GM21825 (cell line): ENCODE data around the gene SNX6.
"Not testable (repeated sequence)": the region's sequence is repeated elsewhere in the genome, so short reads cannot be mapped to it uniquely, and the experiment has no call there.

Experiments
- ATAC-seq: cut with Tn5 transposase; IDR thresholded peaks from one replicate; pipeline ENCODE4 v1.9.1; 2021; ENCODE audit warnings: mild to moderate bottlenecking, moderate library complexity; ENCODE audit not compliant: unreplicated experiment

The SNX6 gene

DNA sequence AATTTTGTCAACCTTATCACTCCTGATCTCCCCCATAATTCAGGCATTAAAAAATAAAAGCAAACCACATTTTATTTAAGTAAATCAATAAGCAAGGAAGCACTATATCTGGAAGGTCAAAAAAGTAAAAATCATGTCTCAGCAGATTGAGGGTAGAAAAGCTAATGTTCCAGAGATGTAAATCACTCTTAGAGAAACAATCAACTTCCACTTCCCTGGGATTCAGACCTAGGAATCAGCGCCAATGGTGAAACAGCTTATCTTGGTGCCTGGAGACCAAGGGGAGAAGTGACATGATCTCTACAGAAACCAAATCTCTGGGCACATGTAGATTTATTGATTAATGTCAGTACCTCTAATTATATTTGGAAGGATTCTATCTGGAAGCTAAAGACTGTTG, 10.9 kb upstream of the SNX6 start:
- ATAC-seq: no peak

DNA sequence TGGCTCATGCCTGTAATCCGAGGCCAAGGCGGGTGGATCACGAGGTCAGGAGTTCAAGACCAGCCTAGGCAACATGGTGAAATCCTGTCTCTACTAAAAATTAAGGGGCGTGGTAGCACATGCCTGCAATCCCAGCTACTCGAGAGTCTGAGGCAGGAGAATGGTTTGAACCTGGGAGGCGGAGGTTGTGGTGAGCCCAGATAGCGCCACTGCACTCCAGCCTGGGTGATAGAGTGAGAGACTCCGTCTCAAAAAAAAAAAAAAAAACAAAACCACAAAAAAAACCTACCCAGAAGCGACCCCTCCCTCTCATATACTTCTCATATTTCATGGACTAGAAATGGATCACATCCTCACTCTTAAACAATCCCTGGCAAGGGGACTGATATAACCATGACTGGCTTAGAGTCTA, 4.4 kb upstream of the SNX6 start:
- not testable (repeated sequence) for ATAC-seq

DNA sequence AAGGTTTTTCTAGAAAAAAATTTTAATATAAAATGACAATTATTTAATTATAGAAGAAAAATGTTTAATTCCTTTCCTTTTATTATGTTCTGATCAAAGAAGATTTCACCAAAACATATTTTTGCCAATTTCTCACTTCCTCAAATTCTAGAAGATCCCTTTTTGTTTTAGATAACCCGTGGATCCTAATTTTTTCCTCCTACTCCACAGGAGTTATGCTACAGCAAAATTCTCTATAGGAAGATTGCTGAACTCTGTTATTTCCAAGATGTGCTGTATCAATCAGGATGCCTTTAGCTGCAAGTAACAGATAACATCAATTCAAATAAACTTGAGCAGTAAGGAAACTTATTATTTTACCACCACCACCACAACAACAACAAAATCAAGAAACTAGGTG, 3.8 kb upstream of the SNX6 start:
- ATAC-seq: no peak

DNA sequence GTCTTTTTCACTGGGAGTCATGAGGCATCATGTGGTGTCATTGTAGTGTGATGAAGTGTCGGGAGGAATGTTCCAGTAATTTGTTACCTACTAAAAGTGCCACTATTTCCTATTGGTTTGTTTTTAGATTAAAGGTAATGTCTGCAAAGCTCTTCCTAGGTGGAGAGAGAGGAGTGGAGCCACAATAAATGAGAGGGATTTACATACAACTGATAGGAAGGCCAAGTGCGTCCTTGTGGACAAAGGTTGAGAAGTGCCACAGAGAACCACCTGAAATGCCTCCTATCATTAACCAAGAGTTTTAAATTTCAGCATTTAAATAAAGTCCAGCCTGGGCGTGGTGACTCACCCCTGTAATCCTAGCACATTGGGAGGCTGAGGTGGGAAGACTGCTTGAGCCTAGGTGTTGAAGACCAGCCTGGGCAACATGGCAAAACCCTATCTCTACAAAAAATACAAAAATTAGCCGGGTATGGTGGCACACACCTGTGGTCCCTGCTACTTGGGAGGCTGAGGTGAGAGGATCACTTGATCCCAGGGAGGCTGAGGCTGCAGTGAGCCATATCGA, 2.5 kb upstream of the SNX6 start:
- ATAC-seq: no peak

DNA sequence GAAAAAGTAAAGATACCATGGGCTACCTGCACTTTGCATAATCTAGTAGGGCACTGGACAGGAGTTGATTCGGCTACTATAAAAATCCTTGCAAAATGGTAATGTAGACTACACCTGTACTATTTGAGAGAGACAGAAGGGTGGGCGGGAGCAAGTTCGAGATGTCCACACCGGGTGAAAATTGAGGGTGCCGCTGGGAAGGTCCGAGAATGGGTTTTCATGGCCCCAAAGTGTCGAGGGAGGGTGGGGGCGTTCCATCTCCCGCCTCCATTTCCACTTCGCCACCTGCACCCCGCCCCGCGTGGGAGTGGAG, 648 bp downstream of the SNX6 start:
- peak; percentile 17 for ATAC-seq

DNA sequence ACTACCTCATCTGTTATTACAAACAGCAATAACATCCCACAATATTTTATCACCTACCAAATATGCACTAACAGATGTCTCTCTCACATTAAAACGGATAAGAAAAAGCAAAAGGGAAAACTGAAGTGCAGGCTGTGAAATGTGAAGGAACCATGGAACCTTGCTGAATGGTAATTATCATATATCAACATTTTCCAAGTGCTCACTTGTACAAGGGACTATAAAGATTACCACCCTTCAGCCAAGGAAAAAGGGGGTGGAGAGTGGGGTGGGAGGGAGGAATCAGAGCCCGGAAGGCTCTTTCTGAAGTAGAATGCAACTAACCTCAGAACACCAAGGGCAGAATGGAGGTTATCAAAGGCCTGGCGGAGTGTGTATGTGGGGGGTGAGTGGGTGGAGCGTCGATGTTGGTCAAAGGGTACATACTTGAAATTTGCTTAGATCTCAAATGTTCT, 1.2 kb downstream of the SNX6 start:
- ATAC-seq: no peak

DNA sequence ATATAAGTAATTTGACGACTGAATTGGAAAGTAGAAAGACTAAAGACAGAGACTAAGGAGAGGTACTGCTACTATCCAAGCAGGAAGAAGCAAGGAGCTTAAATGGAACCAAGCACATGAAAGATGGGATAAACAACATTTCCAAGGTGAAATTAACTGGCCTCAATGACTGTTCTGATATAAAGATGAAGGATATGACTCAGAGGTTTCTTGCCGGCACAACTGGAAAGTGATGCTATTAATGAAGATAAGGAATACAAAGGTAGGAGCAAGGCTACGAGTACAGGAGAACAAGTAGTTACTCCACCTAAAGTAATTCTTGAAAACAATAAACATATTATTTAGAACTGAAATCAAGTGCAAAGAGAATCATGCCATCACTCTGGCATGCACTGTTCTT, 6.4 kb downstream of the SNX6 start:
- no peak for ATAC-seq

DNA sequence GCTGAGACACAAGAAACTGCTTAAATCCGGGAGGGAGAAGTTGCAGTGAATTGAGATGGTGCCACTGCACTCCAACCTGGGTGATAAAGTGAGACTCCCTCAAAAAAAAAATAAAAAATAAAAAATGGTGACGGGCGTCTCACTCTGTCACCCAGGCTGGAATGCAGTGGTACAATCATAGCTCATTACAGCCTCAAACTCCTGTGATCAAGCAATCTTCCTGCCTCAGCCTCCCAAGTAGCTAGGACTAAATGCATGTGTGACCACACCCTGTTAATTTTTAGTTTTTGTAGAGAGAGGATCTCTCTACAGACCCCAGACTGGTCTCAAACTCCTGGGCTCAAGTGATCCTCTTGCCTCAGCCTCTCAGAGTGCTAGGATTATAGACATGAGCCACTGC, 9.1 kb downstream of the SNX6 start:
- ATAC-seq: no peak

DNA sequence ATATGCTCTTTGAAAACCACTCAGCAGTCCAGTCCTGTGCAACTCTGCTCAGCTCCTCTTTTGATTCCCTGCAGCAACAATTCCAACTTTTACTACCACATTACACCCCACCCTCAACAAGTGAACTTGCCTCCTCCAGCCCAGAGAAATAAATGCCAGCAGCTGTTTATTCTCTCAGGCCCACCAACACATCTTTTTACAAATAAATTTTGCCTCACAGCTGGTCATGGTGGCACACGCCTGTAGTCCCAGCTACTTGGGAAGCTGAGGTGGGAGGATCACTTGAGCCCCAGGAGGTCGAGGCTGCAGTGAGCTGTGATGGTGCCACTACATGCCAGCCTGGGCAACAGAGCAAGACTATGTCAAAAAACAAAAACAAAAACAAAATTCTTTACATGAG, 9.8 kb downstream of the SNX6 start:
- ATAC-seq: no peak

DNA sequence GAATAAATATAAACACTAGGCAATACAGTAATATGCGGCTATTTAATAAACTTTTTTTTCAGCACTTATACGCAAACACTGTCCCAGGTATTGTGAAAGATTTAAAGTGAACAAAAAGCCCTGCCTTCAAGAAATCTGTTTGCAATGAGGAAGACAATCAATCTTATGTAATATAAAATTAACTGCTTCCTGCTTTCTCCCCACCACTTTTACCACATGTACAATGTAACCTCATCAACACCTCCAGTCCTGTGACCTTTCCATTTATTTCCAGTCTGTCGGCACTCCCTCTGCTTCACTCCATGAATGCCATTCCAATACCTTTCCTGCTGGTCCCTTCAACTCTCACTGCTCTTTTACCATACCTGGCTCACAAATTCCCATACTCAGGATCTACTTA, 10.5 kb downstream of the SNX6 start:
- ATAC-seq: no peak

DNA sequence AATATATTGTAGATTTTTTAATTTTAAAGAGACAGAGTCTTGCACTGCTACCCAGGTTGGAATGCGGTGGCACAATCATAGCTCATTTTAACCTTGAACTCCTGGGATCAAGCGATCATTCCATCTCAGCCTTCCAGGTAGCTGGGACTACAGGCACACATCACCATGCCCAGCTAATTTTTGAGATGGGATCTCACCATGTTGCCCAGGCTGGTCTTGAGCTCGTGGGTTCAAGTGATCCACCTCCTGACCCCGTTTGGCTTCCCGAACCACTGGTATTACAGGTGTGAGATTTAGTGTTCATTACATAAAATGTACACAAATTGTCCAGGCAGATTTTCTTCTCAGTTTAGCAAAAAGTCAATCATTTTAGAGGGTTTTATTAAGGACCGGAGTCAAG, 13.6 kb downstream of the SNX6 start:
- no peak for ATAC-seq

DNA sequence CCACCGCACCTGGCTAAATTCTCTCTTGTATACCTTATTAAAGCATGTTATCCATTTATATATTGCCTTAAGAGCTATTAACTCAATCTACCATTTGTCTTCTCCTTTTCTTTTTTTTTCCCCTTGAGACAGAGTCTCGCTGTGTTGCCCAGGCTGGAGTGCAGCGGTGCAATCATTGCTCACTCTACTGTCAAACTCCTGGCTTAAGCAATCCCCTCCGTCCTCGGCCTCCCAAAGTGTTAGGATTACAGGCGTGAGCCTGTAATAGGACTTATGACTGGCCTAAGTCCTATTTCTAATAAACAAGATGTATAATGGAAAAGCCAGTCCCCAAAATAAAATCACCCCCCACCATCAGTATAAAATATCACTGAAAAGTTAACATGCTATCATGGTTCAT, 14.4 kb downstream of the SNX6 start:
- no peak for ATAC-seq

DNA sequence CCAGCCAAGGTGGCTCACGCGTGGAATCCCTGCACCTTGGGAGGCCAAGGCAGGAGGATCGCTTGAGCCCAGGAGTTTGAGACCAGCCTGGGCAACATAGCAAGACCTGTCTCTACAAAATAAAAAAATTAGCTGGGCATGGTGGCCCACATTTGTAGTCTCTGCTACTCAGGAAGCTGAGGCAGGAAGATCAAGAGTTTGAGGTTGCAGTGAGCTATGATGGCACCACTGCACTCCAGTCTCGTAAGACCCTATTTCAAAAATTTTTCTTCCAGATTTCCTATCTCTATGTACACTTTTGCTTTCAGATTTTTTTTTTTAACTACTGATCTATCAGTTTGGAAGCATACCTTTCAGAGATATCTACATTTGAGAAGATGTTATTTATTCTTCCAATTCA, 15.3 kb downstream of the SNX6 start:
- ATAC-seq: no peak

DNA sequence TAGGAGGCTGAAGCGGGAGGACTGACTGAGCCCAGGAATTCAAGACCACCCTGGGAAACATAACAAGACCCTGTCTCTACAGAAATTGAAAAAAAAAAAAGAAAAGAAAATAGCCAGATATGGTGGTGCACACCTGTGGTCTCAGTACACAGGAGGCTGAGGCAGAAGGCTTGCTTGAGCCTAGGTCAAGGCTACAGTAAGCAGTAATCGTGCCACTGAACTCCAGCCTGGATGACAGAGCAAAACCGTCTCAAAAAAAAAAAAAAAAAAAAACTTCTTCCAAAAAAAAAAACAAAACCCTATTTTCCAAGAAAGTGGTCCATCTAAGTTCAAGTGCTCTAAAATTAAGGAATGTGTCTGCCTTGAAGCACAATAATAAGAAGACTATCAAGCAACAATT, 19.8 kb downstream of the SNX6 start:
- ATAC-seq: no peak

DNA sequence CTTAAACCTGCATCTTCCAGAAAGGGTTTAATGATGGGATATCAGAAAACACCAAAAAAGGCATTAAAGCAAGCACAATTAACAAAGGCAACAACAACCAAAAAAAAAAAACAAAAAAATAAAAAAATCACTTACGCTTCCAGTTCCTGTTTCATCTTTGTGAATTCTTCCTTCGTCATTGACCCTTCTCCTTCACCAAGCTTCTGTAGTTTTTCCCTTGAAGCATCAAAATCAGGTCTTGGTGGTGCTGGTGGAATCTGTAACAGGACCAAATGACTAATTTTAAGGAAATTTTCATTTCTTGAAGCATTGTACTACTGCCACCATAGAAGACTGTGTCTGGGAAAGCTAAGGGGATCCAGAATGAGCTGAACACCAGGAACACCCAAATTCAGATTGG, 24.5 kb downstream of the SNX6 start:
- ATAC-seq: no peak

DNA sequence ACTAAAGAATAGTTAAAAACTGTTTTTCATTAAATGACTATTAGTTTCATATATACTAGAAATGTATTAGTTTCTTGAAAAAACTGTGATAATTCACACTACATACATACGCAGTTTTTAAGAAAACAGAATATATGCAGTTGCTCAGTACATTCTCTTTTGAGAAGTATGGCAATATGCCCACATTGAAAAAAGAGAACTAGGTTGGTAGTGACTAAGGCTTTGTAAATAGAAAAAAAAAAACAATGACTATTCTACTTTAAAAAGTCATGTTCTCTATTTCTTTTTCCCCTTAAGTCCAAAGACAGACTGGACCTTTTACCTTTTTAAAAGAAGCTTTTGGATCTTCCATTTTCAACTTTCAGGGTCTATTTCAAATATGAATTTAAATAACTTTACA, 25.0 kb downstream of the SNX6 start:
- ATAC-seq: no peak

DNA sequence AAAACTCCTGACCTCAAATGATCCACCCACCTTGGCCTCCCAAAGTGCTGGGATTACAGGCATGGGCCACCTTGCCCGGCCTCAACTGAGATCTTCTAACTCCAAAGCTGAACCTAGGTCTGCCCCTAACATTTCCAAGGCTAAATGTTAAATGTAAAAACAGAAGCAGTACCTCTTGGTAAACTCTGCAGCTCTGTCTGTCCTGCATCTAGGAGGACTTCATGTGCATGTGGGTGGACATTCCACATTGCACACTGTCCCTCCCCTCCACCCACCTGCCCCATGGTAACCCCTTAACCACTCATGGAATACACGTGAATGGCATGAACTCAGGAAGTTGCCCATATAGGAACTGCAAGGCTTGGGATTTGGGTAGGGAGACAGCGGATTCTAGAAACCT, 33.1 kb downstream of the SNX6 start:
- ATAC-seq: no peak

DNA sequence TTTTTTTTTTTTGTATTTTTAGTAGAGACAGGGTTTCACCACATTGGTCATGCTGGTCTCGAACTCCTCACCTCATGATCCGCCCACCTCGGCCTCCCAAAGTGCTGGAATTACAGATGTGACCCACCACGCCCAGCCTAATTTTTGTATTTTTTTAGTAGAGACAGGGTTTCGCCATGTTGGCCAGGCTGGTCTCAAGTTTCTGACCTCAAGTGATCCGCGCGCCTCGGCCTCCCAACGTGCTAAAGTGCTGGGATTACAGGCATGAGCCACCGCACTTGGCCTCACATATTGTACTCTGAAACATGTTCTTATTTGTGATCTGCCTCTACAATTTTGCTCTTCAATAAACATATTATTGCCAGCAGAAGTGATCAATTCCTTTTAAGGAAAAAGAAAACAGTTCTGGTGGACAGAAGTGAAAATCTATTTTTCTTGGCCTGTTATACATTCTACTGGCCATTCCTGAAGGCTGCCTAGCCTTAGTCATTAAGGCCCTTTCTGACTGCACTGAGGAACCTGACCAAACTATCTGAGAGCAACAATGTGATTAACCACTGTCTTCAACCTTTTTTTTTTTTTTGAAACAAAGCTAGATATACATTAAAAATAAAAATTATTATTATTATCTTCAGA, 36.1 kb downstream of the SNX6 start:
- ATAC-seq: no peak

DNA sequence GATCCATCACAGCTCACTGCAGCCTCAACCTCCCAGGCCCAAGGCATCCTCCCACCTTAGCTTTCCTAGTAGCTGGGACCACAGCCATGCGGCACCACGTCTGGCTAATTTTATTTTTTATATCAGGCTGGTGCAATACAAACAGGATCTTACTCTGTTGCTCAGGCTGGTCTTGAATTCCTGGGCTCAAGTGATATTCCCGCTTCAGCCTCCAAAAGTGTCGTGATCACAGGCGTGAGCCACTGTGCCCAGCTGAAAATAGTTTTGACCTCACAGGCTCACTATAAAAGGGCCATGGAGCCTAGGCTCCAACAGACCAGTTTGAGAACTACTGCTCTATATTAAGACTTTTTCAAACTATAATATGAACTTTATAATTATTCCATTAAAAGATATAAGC, 37.3 kb downstream of the SNX6 start:
- no peak for ATAC-seq

DNA sequence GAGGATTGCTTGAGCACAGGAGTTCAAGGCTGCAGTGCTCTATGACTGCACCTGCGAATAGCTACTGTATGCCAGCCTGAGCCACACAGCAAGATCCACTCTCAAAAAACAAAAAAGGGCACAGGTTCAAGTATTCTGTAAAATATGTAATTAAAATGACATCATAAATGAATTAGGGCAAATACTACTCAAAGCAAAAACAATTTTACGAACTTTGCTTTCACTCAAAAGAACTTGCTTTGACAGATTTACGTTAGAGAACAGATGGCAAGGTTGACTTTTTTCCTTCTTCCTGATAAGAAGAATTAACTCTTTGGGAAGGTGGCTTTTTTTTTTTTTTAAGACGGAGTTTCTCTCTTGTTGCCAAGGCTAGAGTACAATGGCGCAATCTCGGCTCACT, 46.4 kb downstream of the SNX6 start:
- no peak for ATAC-seq

DNA sequence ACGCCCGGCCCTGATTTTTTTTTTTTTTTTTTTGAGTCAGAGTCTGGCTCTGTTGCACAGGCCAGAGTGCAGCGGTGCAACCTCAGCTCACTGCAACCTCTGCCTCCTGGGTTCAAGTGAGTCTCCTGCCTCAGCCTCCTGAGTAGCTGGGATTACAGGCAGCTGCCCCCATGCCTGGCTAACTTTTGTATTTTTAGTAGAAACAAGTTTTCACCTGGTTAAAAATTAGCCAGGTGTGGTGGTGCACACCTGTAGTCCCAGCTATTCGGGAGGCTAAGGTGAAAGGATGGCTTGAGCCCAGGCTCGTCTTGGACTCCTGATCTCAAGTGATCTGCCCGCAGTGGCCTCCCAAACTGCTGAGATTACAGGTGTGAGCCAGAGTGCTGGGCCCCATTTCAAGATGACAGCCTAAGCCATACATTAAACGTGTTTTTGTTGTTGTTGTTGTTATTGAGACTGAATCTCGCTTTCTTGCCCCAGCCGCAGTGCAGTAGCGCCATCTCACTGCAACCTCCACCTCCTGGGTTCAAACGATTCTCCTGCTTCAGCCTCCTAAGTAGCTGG, 47.7 kb downstream of the SNX6 start:
- ATAC-seq: no peak

DNA sequence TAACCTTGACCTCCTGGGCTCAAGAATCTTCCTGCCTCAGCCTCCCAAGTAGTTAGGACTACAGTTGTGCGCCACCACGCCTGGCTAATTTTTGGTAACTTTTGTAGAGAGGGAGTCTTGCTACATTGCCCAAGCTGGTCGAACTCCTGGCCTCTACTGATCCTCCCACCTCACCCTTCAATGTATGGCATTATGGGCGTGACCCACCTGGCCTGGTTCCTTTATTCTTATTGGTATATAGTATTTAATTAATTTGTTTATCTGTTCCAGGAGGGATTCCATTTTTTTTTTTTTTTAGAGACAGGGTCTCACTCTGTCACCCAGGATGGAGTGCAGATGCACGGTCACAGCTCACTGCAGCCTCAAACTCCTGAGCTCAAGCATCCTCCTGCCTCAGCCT, 49.6 kb downstream of the SNX6 start:
- ATAC-seq: no peak

DNA sequence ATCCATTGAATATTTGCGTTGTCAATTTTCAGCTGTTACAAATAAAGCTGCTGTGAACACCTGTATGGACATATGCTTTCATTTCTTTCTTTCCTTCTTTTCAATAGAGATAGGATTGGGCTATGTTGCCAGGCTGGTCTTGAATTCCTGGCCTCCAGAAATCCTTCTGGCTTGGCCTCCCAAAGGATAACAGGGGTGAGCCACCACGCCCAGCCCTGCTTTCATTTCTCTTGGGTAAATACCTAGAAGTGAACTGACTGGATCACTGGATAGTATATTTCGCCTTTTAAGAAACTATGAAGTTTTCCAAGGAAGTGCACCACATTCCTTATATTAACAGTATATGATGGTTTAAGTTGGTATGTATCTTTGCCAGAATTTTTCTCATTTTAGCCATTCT, 58.2 kb downstream of the SNX6 start:
- ATAC-seq: no peak
